GM19043 (cell line): ENCODE data around the gene PRMT6.
A peak's percentile ranks its signal among the peaks of the same experiment; 100 is the strongest.
"Not testable (repeated sequence)": the region's sequence is repeated elsewhere in the genome, so short reads cannot be mapped to it uniquely, and the experiment has no call there.

Source experiments
- ATAC-seq: cut with Tn5 transposase; IDR thresholded peaks from one replicate; pipeline ENCODE4 v1.9.1; 2021; ENCODE audit warnings: low read depth; ENCODE audit not compliant: unreplicated experiment

The PRMT6 gene

DNA sequence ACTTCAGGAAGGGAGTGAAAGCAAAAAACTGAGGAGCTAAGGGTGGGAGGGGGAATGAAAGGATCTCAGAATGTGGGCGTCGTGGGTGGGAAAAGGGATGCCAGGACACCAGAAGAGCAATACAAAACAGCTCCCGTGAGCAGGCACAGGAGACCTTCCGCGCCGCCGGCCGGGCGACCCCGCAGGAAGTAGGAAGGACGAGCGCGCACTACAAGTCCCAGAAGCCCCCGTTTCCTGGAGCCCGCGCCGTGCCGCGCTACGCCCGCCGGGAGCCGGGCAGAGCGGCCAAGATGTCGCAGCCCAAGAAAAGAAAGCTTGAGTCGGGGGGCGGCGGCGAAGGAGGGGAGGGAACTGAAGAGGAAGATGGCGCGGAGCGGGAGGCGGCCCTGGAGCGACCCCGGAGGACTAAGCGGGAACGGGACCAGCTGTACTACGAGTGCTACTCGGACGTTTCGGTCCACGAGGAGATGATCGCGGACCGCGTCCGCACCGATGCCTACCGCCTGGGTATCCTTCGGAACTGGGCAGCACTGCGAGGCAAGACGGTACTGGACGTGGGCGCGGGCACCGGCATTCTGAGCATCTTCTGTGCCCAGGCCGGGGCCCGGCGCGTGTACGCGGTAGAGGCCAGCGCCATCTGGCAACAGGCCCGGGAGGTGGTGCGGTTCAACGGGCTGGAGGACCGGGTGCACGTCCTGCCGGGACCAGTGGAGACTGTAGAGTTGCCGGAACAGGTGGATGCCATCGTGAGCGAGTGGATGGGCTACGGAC lies at the start of gene PRMT6:
Gene PRMT6 (plus strand): TSS at position 249 of the 771 bp plus-strand sequence. CDS start 42 bp downstream, at position 291.
- peak; percentile 91 for ATAC-seq

DNA sequence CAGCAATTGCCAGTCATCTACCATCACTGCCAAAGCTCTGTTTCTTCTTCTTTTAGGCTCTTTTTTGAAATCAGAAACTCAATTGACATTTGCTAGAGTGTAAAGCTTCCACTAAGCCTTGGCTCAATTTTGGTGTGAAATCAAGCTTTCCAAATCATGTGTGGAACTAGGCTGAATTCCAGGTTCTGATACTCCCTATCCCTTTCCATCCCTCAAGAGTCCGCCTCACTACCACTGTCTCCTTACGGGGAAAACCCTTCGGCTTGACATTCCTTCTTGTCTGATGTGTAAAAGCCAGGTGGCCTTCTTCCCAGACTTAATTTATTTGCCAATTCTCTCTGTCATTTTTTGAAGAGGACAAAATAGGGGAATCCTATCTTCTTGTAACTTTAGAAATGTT lies 47.2 kb upstream of the PRMT6 start:
- no peak for ATAC-seq

DNA sequence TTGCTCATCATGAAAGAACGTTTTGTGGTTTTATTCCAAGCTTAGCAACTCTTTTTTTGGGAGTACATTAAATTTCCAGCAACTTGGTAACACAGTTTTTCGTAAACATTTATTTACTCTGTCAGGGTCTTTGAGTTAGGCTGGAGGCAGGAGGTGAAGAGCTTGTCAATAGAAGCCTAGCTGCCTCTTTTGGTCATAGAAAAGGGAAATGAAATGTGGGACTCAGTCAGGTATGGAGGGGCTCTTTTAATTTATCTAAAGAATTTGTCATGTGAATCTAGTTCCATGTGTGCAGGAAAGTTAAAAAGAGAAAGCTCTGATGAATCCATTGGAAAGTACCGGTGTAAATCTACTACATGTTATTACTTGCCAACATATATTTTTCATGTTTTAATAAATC lies 45.9 kb upstream of the PRMT6 start:
- ATAC-seq: no peak

DNA sequence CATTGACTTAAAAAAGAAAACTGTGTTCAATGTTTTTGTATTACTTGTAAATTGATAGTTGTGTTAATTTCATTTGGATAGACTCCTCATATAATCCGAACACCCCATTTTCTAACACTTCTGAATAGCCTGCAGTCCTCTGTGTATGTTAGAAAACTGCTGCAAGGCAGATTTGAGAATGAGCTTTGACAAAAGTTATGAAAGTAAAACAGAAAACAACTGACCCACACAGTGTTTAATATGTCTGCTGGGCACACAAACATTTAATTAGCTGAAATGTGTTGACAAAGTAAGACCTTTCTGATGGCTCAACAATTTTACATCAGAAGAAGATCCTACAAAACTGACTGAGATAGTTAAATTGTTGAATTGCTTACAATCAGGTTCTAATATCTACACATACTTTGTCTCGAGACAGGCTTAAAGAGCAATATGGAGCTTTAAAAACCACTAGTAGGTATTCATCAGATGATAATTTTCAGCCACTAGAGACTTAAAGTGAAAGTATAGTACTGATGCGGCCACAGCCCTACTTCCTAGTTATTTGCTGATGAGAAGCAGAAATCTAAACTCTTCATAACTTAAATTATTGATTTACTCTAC lies 40.0 kb upstream of the PRMT6 start:
- ATAC-seq: peak; percentile 89

DNA sequence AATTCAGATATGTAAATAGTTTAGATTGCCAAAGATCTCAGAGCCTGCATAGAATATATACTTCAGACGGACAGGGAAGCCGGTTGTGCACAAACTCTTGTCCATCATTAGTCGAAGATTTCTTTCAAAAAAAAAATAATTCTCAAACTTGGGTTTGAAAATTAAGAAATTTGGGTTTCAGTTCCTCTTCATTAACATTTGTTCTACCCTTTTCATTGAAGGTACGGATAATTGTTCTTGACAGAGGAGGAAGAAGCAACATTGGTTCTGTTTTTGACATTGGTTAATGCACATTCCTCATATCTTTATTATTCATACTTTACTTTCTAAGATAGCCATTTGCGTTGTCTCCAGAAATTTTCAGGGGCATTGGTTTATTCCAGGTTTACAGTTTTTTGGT lies 38.0 kb upstream of the PRMT6 start:
- ATAC-seq: no peak

DNA sequence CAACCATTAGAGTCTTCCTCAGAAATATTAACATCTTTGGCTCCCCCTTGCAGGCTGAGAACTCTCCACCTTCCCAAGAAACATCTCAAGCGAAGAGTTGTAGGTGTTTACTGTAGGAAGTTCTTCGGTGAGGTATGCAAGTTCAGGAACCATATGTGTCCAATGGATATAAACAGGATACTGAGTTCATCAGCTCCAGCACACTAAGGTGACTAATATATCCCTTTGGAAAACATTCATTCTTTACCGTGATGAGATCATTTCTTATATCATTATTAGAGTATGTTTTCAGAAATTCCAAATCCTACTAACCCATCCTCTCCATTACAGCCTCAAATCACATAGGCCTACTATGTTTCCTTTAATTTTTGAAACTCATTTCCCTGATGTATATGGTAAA lies 37.3 kb upstream of the PRMT6 start:
- ATAC-seq: no peak

DNA sequence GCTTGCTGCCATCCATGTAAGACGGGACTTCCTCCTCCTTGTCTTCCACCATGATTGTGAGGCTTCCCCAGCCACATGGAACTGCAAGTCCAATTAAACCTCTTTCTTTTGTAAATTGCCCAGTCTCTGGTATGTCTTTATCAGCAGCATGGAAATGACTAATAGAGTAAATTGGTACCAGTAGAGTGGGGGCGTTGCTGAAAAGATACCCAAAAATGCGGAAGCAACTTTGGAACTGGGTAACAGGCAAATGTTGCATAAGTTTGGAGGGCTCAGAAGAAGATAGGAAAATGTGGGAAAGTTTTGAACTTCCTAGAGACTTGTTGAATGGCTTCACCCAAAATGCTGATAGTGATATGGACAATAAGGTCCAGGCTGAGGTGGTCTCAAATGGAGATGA lies 17.6 kb upstream of the PRMT6 start:
- not testable (repeated sequence) for ATAC-seq

DNA sequence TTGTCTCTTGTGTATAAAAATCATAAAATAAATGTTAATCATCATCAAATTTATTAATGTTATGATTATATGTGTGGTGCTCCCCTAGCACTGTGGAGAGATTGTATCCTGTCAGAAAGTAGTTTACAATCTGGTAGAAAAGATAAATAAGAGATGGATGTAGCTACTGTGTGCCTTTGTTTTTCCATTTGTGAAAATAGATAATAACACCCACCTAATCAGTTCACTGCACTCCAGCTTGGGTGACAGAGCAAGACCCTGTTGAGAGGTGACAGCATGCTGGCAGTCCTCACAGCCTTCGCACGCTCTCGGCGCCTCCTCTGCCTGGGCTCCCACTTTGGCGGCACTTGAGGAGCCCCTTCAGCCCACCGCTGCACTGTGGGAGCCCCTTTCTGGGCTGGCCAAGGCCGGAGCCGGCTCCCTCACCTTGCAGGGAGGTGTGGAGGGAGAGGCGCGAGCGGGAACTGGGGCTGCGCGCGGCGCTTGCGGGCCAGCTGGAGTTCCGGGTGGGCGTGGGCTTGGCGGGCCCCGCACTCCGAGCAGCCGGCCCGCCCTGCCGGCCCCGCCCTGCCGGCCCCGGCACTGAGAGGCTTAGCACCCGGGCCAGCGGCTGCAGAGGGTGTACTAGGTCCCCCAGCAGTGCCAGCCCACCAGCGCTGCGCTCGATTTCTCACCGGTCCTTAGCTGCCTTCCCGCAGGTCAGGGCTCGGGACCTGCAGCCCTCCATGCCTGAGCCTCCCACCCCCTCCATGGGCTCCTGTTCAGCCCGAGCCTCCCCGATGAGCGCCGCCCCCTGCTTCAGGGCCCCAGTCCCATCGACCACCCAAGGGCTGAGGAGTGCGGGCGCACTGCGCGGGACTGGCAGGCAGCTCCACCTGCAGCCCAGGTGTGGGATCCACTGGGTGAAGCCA lies 11.9 kb upstream of the PRMT6 start:
- not testable (repeated sequence) for ATAC-seq

DNA sequence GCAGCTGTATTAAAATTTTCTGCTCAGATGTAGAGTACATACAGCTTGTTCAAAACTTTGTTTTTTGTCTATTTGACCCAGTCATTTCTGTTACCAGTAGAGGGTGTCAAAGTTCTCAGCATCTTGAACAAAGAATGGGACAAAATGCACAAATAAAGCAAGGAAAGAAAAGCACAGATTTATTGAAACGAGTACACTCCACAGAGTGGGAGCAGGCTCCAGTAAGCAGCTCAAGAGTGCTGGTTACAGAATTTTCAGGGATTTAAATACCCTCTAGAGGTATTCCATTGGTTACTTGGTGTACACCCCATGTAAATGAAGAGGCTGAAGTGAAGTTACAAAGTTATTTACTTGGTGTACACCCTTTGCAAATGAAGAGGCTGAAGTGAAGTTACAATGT lies 8.9 kb upstream of the PRMT6 start:
- no peak for ATAC-seq

DNA sequence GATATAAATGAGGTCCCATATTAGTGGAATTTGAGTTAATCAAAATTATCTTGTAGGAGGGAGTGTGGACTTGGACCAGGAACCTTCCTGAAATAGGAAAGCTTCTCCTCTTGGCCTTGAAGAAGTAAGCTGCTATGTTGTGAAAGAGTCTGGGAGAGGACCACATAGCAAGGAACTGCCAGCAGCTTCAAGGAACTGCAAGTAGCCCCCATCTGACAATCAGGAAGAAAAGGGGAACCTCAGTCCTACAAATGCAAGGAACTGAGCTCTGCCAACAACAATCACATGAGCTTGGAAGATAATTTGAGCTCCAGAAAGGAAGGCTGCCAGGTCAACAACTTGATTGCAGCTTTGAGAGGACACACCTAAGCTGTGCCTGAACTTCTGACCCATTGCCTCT lies 8.2 kb upstream of the PRMT6 start:
- no peak for ATAC-seq

DNA sequence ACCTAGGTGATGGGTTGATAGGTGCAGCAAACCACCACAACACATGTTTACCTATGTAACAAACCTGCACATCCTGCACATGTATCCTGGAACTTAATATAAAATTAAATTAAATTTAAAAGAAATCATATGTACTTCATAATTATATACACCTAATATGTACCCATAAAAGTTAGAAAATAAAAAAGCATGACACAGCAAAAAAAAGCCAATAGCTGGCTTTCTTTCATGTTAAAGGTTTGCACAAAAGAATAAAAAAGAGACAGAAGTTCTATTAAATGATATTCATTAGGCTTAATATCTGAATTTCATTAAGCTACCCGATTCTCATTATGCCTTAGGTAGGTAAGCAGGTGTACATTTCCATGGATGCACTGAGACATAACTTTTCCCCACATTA lies 5.2 kb upstream of the PRMT6 start:
- ATAC-seq: no peak

DNA sequence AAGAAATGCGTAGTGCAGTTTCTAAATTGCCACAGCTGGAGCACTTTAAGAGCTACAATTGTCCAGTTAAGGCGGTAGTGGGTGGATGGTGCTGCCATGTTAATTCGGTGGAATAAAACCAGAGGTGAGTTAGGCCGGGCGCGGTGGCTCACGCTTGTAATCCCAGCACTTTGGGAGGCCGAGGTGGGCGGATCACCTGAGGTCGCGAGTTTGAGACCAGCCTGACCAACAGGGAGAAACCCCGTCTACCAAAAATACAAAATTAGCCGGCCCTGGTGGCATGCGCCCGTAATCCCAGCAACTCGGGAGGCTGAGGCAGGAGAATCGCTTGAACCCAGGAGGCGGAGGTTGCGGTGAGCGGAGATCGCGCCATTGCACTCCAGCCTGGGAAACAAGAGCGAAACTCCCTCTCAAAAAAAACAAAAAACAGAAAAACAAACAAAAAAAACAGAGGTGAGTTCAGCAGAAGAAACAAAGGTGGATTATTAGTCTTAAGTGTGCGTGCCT lies 502 bp upstream of the PRMT6 start:
- ATAC-seq: not testable (repeated sequence)

DNA sequence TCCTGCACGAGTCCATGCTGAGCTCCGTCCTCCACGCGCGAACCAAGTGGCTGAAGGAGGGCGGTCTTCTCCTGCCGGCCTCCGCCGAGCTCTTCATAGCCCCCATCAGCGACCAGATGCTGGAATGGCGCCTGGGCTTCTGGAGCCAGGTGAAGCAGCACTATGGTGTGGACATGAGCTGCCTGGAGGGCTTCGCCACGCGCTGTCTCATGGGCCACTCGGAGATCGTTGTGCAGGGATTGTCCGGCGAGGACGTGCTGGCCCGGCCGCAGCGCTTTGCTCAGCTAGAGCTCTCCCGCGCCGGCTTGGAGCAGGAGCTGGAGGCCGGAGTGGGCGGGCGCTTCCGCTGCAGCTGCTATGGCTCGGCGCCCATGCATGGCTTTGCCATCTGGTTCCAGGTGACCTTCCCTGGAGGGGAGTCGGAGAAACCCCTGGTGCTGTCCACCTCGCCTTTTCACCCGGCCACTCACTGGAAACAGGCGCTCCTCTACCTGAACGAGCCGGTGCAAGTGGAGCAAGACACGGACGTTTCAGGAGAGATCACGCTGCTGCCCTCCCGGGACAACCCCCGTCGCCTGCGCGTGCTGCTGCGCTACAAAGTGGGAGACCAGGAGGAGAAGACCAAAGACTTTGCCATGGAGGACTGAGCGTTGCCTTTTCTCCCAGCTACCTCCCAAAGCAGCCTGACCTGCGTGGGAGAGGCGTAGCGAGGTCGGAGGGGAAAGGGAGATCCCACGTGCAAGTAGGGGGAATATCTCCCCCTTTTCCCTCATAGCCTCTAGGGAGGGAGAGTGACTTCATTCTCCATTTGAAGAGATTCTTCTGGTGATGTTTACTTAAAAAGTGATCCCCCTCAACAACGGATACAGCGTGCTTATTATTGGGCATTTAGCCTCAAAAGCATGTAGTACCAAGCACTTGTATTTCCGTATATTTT lies 991 bp downstream of the PRMT6 start:
- ATAC-seq: peak; percentile 55

DNA sequence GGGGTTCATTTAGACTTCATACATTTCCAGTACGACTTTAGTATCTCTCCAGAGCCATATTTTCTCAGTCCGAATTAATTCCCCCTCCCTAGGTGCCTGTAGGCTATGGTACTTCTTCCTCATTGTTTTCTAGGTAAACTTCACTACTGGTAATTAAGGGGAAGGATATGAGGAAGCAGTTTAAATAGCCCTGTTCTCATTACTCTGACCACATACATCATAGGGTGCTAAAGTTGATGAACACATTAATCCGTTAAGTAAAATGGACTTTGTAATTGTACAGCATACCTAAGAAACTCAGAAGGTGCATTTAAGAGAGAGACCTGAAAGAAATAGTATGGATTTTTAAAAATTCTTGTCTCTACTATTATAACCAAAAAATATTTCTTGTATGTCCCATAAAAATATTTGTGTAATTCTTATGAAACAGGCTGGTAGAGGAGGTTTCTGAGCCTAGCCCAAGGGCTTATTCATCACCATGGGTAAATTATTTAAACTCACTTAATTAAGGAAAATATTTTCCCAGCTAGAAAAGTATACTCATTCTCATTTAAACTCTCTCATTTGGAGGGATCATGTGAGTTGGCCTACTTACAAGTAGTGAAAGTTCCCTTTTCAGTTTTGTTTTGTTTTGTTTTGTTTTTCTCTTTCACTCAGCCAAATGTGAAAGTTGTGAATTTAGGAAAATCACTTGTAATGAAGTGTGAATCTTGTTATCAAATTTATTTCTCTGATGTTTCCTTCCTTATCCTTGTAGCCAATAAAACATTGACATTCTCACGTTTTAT lies 2.0 kb downstream of the PRMT6 start:
- no peak for ATAC-seq

DNA sequence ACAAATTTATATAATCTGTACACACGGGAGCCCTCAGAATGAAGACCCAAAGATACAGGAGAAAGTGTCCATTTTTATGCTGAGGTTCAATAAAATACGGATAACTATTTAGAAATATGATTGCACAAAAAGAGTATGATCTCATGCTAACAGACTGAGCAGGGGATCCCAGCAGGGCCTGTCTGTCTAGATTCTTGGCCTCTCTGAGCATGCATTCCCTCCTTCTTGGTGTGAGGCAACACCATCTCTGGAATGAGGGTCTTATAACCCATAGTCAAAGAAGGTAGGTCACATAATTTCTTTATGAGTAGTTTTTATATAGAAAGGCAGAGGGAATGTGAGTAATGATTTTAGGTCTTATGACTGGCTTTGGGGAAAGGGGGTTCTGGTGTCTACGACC lies 5.4 kb downstream of the PRMT6 start:
- ATAC-seq: no peak

DNA sequence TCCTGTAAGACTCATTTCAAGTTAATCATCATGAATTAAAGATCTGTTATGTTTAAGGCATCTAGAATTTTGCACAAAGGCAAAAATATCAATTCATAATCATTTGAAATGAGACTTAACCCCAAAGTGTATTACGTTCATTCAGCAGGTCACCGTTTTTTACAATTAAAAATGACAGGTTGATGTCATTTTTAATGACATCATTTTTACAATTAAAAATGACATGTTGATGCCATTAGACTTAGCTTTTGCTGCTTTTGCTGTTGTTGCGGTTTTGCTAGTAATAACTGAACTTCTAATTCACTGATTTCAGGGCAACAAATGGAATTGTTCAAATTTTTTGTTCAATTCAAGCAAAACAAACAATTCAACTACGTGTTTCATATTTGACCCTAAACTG lies 17.0 kb downstream of the PRMT6 start:
- ATAC-seq: no peak

DNA sequence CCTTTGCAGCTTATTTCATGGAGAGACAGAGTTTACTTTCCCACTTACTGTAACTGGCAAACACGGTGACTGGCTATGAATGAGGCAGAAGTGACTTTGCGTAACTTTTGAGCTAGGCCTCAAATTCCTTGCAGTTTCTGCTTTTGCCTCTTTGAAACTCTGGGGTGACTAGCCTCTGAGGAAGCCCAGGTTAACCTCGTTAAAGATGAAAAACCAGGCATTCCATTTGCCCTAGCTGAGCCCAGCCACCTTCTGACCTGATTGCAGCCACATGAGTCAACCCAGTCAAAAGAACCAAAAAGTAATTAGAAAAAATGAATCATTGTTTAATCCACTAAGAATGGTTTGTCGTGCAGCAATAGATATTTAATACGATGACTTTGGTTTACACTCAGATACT lies 20.4 kb downstream of the PRMT6 start:
- ATAC-seq: no peak

DNA sequence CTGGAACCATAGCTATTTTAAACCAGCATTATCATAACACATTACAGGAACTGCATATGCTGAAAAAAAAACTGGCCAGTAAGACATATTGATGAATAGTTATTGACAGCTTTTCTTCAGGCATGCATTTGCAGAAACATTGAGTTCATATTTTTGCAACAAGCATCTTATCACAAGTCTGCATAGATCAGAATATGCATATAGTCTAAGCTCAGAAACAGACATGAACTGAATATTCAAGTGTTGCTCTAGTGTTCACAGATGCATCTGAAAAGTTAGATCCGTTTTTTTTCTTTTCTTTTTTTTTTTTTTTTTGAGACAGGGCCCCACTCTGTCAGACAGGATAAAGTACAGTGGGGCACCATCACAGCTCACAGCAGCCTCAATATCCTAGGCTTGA lies 22.8 kb downstream of the PRMT6 start:
- ATAC-seq: no peak

DNA sequence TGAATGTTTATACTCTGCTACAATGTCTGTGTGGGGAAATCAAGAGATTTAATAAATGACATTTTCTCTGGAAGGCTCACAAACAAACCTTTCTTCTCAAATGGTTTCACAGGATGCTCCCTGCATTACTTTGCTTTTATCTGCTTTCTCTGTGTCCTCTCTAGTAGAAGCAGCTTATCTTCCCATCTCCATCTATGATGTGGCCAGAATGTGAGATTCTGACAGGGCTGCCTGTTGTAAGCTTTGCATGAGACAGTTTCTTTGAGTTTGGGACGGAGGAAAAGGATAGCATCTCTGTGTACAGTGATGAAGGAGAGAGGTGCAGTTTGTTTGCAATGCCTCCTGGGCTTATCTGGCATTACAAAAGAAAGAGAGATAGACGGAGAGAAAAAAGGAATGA lies 24.6 kb downstream of the PRMT6 start:
- ATAC-seq: no peak
